Stimulated activated naive CD8-positive, alpha-beta T cell treated with anti-CD3 and anti-CD28 coated beads, Interleukin-15, amount 100 ng/mL, for 72 hours (primary cell): ENCODE results near the gene FAAP24.
A peak's percentile ranks its signal among the peaks of the same experiment; 100 is the strongest.
"Not testable (repeated sequence)": the region's sequence is repeated elsewhere in the genome, so short reads cannot be mapped to it uniquely, and the experiment has no call there.

Experiments used
- ATAC-seq: fragments of 150-1000 bp; cut with Tn5 transposase; 2 replicates; pipeline ENCODE4 v1.10.0; 2021; ENCODE audit warnings: mild to moderate bottlenecking, moderate library complexity
- DNase-seq, 2 donors: peaks; one replicate each; pipeline ENCODE4 v3.0.0; 2021 to 2022
- H3K27ac Mint-ChIP-seq, 2 donors: one replicate each; pipeline ENCODE4 v1.8.0; 2022; ENCODE audit warnings: mild to moderate bottlenecking in 2 of 2, mixed read lengths in 2 of 2, moderate library complexity in 2 of 2
- H3K27me3 Mint-ChIP-seq: one replicate; pipeline ENCODE4 v1.8.0; 2022; ENCODE audit warnings: mixed read lengths
- H3K4me1 Mint-ChIP-seq: one replicate; pipeline ENCODE4 v1.8.0; 2022; ENCODE audit warnings: mild to moderate bottlenecking, mixed read lengths
- H3K4me3 Mint-ChIP-seq, 2 donors: one replicate each; pipeline ENCODE4 v1.8.0; 2022; ENCODE audit warnings: mild to moderate bottlenecking in 2 of 2, mixed read lengths in 2 of 2, moderate library complexity in 1 of 2
- H3K9me3 Mint-ChIP-seq, 2 donors: one replicate each; pipeline ENCODE4 v1.8.0; 2022; ENCODE audit warnings: mixed read lengths in 2 of 2

The FAAP24 gene

DNA sequence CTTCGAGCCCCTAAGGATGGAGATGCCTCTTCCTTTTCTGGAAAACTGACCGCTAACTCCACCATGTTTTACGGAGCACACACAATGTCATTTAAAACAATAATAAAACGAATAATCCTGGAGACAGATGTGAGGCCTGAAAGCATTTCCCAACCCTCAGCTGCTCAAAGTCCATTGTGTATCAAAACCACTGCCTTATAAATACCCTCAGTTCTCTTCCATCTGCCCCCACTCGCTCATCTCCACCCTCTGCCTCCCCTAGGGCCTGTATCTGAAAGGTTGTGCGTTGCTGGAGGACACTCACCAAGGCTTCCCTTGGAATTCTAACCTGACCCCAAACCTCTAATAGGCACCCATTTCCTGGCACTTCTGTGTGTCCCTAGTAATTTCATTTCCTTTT lies 10.4 kb downstream of the FAAP24 start:
- not testable (repeated sequence) for DNase-seq, ATAC-seq, H3K4me3 Mint-ChIP-seq, H3K27me3 Mint-ChIP-seq, H3K27ac Mint-ChIP-seq, H3K9me3 Mint-ChIP-seq, H3K4me1 Mint-ChIP-seq

DNA sequence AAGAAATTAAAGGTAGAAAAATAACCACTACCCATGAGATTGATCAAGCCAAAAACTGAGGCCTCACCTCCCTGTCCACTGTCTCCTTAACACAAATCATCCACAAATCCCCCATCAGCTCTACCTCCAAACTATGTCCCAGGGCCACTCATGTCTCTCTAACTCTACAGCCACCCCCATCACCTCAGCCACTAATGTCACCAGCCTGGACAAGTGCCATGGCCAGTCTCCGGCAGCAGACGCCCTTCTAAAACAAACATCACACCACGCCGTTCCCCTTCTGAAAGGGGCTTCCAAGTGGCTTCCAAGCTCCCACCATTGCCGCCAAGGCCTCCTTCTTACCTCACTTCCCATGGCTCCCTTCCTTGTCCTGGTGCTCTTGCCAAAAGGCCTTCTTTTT lies 16.2 kb downstream of the FAAP24 start:
- not testable (repeated sequence) for DNase-seq, ATAC-seq

DNA sequence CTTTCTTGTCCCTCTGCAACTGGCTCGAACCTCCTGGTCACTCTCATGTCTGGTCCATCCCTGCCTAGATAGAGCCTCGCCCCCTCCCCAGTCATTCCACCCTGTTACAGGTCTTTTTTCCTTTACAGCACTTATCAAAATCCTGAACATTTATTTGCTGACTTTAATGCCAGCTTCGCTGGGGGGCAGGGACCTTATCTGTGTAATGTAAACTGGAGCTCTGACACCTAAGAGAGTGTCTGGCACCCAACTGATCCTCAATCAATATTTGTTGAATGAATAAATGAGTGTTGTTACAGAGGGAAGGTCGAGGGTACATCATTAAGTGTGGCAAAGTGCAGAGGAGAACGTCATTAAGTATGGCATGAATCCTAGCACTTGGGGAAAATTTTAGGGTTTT lies 16.7 kb downstream of the FAAP24 start:
- Mint-ChIP-seq H3K9me3 (no peaks in the 10 kb centered on the region), H3K27me3 (no peaks in the 10 kb centered on the region), H3K27ac (no peak overlapping the region), H3K4me1 (peaks cover 7% of the 10 kb centered on the region), H3K4me3 (no peak overlapping the region)
- DNase-seq (no peak), ATAC-seq (no peak)

More for the DNA sequence above, 16.2 kb downstream of the FAAP24 start:
- H3K4me1 Mint-ChIP-seq, H3K9me3 Mint-ChIP-seq, H3K27me3 Mint-ChIP-seq, H3K27ac Mint-ChIP-seq, H3K4me3 Mint-ChIP-seq: not testable (repeated sequence)

DNA sequence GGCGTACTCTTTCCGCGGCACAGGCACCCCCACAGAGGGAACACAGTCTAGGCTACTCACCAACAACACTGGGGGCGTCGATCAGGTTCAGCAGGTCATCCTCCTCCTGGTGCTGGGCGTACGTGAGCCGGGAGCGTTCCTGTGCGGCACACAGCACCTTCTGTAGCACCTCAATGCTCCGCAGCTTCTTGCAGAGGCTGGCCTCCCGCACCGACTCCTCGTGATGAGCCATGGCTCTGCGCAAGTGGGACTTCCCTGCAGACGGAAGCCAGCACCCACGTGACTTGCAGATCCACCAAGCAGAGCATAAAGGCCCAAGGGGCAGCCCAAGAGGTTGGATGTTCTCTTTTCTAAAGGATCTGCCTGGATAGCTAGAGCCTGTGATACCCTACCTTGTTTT lies 23.9 kb downstream of the FAAP24 start:
- H3K4me1 Mint-ChIP-seq: peaks cover 22% of the 10 kb centered on the region
- not testable (repeated sequence) for H3K27ac Mint-ChIP-seq, ATAC-seq, H3K4me3 Mint-ChIP-seq, DNase-seq, H3K9me3 Mint-ChIP-seq, H3K27me3 Mint-ChIP-seq

DNA sequence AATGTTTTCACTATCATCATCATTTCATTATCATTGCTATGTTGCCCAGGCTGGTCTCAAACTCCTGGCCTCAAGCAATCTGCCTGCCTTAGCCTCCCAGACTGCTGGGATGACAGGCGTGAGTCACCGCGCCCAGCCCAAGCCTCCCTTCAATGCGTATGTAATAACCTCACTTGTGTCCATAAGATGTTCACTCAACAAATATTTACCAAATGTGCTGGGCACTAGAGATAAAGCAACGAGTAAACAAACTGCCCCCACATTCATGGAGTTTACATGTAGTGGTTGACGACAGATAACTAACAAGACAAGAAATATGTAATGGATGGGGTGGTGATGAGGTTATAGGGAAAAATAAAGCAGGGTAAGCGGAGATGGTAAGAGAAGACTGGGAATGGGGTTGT lies 25.0 kb downstream of the FAAP24 start:
- H3K27me3 Mint-ChIP-seq, ATAC-seq, H3K4me3 Mint-ChIP-seq, DNase-seq, H3K9me3 Mint-ChIP-seq, H3K27ac Mint-ChIP-seq: not testable (repeated sequence)
- H3K4me1 Mint-ChIP-seq: peaks cover 15% of the 10 kb centered on the region

DNA sequence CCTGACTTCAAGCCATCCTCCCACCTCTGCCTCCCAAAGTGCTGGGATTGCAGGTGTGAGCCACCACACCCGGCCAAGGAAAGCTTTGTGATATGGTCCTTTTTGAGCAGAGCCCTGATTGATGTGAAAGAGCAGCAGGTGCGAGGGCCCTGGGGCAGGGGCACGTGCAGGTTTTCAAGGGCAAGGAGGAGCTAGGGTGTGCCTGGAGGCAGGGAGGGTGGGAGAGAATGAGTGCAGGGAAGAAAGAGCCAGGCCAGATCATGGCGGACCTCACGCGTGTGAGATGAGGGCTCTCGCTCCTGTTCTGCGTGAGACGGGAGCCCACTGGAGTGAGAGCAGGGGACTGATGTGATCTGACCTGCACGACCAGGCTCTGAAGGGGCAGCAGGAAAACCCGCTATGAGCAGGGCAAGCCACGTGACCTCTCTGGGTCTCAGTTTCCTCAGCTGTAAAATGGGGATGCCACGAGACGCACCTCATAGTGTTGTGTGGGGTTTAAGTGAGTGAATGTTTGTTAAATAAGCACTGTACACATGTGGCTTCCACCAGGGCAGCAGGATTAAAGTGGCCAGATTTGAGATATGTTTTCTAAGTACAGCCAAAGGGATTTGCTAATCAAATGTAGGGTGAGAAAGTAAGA lies 25.8 kb downstream of the FAAP24 start:
- Mint-ChIP-seq H3K9me3 (no peaks in the 10 kb centered on the region), H3K27ac (peak overlapping the region in 1 of 2 donors; percentile 65), H3K4me3 (no peak overlapping the region), H3K4me1 (peaks cover 15% of the 10 kb centered on the region), H3K27me3 (no peaks in the 10 kb centered on the region)
- no peak for ATAC-seq
- DNase-seq: no peak

DNA sequence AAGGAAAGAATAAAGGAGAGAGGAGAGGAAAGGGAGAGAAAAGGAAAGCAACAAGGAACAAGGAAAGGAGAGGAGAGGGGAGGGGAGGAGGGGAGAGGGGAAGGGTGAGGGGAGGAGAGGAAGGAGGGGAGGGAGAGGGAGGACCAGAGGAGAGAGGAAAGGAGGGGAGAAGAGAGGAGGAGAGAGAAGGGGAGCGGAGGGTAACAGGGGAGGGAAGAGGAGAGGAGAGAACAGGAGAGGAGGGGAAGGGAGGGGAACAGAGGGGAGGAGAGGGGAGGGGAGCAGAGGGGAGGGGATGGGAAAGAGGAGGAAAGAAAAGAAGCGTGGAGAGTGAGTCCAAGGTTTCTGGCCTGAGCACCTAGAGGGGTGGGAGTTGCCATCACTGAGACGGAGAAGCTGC lies 26.7 kb downstream of the FAAP24 start:
- DNase-seq (no peak), ATAC-seq (no peak)
- peaks cover 15% of the 10 kb centered on the region for H3K4me1 Mint-ChIP-seq
- H3K27me3 Mint-ChIP-seq: no peaks in the 10 kb centered on the region
- peak overlapping the region; percentile 27 to 89 for H3K27ac Mint-ChIP-seq
- no peaks in the 10 kb centered on the region for H3K9me3 Mint-ChIP-seq
- no peak overlapping the region for H3K4me3 Mint-ChIP-seq

DNA sequence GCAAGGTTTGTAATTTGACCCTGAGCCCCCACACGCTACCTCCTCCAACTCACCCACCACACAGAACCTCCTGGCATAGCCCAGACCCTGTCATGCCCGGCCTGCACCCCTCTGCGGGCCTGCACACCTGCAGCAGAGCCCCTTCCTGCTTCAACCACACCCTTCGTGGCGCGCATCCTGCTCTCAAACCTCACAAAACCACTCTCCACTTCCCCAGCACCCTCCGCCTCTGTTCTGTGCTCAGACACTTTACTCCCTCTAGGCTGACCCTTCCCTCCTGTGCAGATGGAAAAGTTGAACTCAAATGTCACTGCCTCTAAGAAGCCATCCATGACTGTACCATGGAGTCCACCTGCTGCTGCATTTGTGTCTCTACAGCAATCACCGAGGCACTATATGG lies 28.5 kb downstream of the FAAP24 start:
- H3K4me1 Mint-ChIP-seq: peaks cover 15% of the 10 kb centered on the region
- H3K4me3 Mint-ChIP-seq: peak overlapping the region; percentile 7 to 41
- H3K27me3 Mint-ChIP-seq: no peaks in the 10 kb centered on the region
- peak; percentile 52 for ATAC-seq
- no peak for DNase-seq
- peak overlapping the region; percentile 90 to 95 for H3K27ac Mint-ChIP-seq
- H3K9me3 Mint-ChIP-seq: no peaks in the 10 kb centered on the region

DNA sequence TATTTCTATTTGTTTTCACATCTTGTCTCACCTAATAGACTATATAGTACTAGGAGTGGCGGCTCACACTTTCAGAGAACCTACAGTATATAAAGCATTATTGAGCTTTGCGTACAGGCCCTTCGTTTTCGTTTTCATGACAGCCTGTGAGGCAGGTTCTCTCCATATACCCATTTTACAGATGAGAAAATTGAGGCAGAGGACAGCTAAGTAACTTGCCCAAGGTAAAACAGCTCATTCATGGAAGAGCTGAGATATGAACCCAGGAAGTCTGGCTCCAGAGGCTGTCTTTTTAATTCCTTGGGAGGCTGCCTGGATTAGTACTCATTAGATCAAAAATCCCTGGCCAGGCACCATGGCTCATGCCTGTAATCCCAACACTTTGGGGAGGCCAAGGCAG lies 28.9 kb downstream of the FAAP24 start:
- ATAC-seq (no peak), DNase-seq (no peak)
- peaks cover 15% of the 10 kb centered on the region for H3K4me1 Mint-ChIP-seq
- H3K9me3 Mint-ChIP-seq: no peaks in the 10 kb centered on the region
- no peak overlapping the region for H3K4me3 Mint-ChIP-seq
- no peaks in the 10 kb centered on the region for H3K27me3 Mint-ChIP-seq
- H3K27ac Mint-ChIP-seq: no peak overlapping the region

DNA sequence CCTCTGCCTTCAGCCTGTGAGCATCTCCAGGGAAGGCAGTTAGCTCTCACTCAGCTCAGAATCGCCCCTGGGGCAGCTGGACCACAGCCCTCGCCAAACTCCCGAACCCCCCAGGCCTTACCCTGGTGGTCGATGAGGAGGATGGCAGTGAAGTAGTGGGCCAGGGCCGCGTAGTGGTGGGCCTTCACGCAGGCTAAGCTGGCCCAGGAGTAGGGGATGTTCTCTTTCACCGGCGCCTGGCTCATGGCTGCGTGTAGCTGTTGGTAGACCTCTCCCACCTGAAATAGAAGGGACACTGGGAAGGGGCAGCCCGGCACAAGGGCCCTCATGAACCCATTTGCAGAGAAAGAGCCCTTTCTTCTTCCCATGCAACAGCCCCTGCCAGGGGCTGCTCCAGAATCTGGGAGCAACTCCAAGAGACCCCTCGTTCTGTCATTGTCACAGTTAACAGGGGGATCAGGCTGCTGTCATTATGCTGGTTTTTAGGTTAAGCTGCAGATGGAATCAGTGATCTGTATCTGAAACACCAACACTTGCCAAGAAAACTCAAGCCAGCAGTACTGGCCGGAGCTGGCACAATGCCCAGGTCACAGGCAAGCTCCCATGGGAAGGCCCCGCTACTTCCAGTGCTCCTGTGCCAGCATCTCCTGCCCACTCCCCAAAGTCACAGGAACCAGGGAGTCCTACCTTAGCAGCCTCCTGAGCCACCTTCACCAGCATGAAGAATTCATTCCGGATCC lies 30.3 kb downstream of the FAAP24 start:
- H3K27me3 Mint-ChIP-seq, H3K4me3 Mint-ChIP-seq, H3K27ac Mint-ChIP-seq, ATAC-seq, DNase-seq, H3K9me3 Mint-ChIP-seq: not testable (repeated sequence)
- peaks cover 15% of the 10 kb centered on the region for H3K4me1 Mint-ChIP-seq

DNA sequence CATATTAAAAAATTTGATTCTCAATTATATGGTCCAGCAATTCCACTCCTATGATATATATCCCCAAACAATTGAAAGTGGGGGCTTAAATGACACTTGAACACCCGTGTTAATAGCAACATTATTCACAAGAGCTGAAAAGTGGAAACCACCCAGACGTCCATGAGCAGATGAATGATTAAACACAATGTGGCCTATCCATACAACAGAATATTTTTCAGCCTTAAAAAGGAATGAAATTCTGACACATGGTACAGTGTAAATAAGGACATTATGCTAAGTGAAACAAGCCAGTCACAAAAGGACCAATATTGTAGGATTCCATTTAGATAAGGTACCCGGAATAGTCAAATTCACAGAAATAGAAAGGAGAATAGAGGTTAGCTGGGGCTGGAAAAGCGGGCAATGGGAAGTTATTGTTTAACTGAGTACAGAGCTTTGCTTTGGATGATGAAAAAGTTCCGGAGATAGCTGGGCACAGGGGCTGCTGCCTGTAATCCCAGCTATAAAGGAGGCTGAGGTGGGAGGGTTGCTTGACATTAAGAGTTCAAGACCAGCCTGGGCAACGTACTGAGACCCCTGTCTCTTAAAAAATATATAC lies 31.5 kb downstream of the FAAP24 start:
- ATAC-seq, H3K27ac Mint-ChIP-seq, H3K9me3 Mint-ChIP-seq, DNase-seq, H3K4me3 Mint-ChIP-seq, H3K27me3 Mint-ChIP-seq: not testable (repeated sequence)
- H3K4me1 Mint-ChIP-seq: peaks cover 15% of the 10 kb centered on the region

DNA sequence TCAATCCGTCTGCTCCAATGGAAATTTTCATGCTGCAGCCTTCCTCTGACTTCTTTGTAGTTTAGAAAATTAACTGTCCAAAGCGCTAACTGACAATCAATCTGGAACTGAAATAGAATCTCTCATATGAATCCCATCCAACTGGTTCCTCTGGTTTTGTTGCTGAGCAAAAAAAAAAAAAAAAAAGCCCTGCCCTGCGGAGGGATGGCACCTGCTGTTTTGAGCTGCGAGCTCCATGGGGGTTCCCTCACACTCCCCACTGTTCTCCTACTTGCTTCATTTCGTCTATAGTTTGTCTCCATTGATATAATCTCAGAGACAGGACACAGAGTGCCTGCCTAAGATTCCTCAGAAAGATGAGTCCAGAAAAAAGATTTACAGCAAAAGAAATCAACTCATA lies 33.4 kb downstream of the FAAP24 start:
- no peak overlapping the region for H3K4me3 Mint-ChIP-seq
- no peak overlapping the region for H3K27ac Mint-ChIP-seq
- ATAC-seq: no peak
- DNase-seq: no peak
- no peaks in the 10 kb centered on the region for H3K27me3 Mint-ChIP-seq
- no peaks in the 10 kb centered on the region for H3K9me3 Mint-ChIP-seq
- peaks cover 5% of the 10 kb centered on the region for H3K4me1 Mint-ChIP-seq

DNA sequence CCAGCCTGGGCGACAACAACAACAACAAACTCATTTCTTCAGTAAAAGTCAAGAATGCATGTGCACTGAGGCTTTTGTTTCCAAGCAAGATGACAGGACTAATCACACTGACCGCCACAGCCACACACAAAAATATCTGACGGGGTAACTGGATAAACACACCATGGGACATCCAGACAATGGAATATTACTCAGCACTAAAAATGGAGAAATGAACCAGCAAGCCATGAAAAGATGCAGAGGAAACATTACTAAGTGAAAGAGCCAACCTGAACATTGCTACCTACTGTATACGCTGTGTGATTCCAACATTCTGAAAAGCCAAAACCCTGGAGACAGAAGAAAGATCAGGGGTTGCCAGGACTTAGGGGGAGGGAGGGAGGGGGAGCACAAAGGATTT lies 36.7 kb downstream of the FAAP24 start:
- Mint-ChIP-seq H3K9me3 (no peaks in the 10 kb centered on the region), H3K4me3 (no peak overlapping the region), H3K27me3 (no peaks in the 10 kb centered on the region), H3K4me1 (no peaks in the 10 kb centered on the region), H3K27ac (no peak overlapping the region)
- ATAC-seq (no peak), DNase-seq (no peak)

DNA sequence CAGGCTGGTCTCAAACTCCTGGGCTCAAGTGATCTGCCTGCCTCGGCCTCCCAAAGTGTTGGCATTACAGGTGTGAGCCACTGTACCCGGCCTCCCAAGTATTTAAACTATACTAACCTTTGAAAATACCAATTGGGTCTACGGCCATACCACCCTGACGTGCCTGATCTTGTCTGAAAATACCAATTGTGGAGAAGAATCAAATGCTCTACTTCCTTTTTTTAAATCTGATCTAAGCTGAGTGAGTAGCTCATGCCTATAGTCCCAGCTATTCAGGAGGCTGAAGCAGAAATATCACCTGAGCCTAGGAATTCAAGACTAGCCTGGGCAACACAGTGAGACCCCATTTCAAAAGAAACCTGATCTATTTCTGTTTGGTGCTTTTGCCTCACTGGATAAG lies 38.8 kb downstream of the FAAP24 start:
- not testable (repeated sequence) for H3K9me3 Mint-ChIP-seq, H3K27me3 Mint-ChIP-seq, DNase-seq, H3K4me3 Mint-ChIP-seq, H3K4me1 Mint-ChIP-seq, ATAC-seq
- H3K27ac Mint-ChIP-seq: peak overlapping the region in 1 of 2 donors; percentile 85

DNA sequence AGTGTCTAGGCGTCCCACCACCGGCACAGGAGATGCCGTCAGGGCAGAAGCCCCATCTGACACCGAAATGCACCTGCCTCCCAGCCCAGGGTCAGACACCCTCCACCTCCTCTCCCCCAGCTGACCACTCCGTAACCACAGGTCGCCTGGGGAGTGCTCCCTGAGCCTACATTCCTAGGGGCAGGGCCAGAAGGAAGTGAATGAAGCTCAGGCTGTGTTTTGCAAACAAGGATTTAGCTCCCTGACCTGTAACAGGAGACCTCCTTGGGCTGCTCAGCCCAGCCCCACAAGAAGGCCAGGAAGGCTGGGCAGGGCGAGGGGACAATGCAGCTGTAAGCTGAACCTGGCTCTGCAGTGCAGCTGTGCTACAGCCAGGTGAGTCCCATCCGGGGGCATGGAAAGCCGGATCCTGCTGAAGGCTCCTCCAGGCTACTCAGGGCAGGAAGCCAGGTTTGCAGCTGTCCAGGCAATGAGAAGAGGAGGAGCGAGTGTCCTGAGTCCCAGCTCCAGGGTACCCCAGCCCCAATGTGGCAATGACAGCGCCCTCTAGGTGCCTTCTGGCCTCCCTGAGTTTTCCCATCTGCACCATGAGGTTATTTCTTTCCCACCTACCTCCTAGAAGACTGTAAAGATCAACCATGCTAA lies 50.6 kb downstream of the FAAP24 start:
- Mint-ChIP-seq H3K9me3 (no peaks in the 10 kb centered on the region), H3K4me1 (no peaks in the 10 kb centered on the region), H3K27ac (no peak overlapping the region), H3K4me3 (no peak overlapping the region), H3K27me3 (no peaks in the 10 kb centered on the region)
- DNase-seq: no peak
- no peak for ATAC-seq

DNA sequence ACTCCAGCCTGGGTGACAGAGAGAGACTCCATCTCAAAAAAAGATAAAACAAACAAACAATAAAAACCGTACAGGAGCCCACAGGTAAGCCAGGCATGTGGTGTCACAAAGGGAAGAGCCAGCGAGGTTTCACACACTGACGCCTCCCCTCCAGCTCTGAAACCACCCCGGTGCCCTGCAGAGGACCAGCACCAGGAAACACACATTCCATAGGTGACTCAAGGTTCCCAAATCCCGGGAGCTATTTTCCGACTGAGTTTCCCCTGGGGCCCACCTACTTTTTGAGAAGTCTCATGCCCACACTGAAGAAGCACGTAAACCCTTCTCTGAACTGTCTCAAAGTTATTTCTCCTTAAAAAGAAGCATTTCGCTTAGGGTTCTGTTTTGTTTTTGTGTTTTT lies 52.4 kb downstream of the FAAP24 start:
- no peaks in the 10 kb centered on the region for H3K27me3 Mint-ChIP-seq
- DNase-seq (no peak), ATAC-seq (no peak)
- H3K9me3 Mint-ChIP-seq: peaks cover 0 to 7% of the 10 kb centered on the region in 2 donors
- no peak overlapping the region for H3K27ac Mint-ChIP-seq
- no peaks in the 10 kb centered on the region for H3K4me1 Mint-ChIP-seq
- no peak overlapping the region for H3K4me3 Mint-ChIP-seq
